Trophoblast cell (in vitro differentiated cells and primary cell): Measurements from ENCODE around the gene OPTC.

Source experiments
- DNase-seq, 2 donors: peaks; one replicate each; pipeline ENCODE4 v3.0.0-alpha.2; 2016
- H2AFZ ChIP-seq: 2 replicates; pipeline ENCODE4 v1.6.1; 2013; ENCODE audit warnings: low read length, moderate library complexity, mild to moderate bottlenecking; ENCODE audit not compliant: insufficient read depth, poor library complexity
- H2AK5ac ChIP-seq: 2 replicates; pipeline ENCODE4 v1.6.1; 2013; ENCODE audit warnings: mild to moderate bottlenecking, low read length
- H2BK120ac ChIP-seq: 2 replicates; pipeline ENCODE4 v1.6.1; 2013; ENCODE audit warnings: low read length, mild to moderate bottlenecking, moderate library complexity; ENCODE audit not compliant: insufficient read depth, poor library complexity
- H2BK12ac ChIP-seq: 2 replicates; pipeline ENCODE4 v1.6.1; 2013; ENCODE audit warnings: mild to moderate bottlenecking, low read length, moderate library complexity
- H2BK5ac ChIP-seq: 2 replicates; pipeline ENCODE4 v1.6.1; 2013; ENCODE audit warnings: low read length, low read depth, moderate library complexity, mild to moderate bottlenecking; ENCODE audit not compliant: poor library complexity
- H3K14ac ChIP-seq: 2 replicates; pipeline ENCODE4 v1.6.1; 2013; ENCODE audit warnings: mild to moderate bottlenecking, low read length
- H3K18ac ChIP-seq: 2 replicates; pipeline ENCODE4 v1.6.1; 2013; ENCODE audit warnings: mild to moderate bottlenecking, low read length
- H3K23ac ChIP-seq: 2 replicates; pipeline ENCODE4 v1.6.1; 2013; ENCODE audit warnings: low read length
- H3K27ac ChIP-seq: 2 replicates; pipeline ENCODE4 v1.5.1; 2013; ENCODE audit warnings: low read depth, mild to moderate bottlenecking, inconsistent platforms, low read length, moderate library complexity
- H3K27me3 ChIP-seq: 2 replicates; pipeline ENCODE4 v1.6.1; 2013; ENCODE audit warnings: inconsistent platforms, mild to moderate bottlenecking, low read length, moderate library complexity; ENCODE audit not compliant: insufficient read depth
- H3K36me3 ChIP-seq, 2 experiments: 1 replicate in 1 of 2; 2 replicates in 1 of 2; pipeline ENCODE4 v1.6.1; 2013; ENCODE audit warnings: low read length in 2 of 2, mild to moderate bottlenecking in 2 of 2, moderate library complexity in 1 of 2; ENCODE audit not compliant: insufficient read depth in 2 of 2, control insufficient read depth in 1 of 2
- H3K4ac ChIP-seq: 2 replicates; pipeline ENCODE4 v1.6.1; 2013; ENCODE audit warnings: low read depth, mild to moderate bottlenecking, low read length, moderate library complexity
- H3K4me1 ChIP-seq, 2 experiments: 1 replicate in 1 of 2; 2 replicates in 1 of 2; pipeline ENCODE4 v1.6.1; 2013; ENCODE audit warnings: low read length in 2 of 2, mild to moderate bottlenecking in 2 of 2, moderate library complexity in 1 of 2; ENCODE audit not compliant: insufficient read depth in 2 of 2, control insufficient read depth in 1 of 2
- H3K4me2 ChIP-seq: 2 replicates; pipeline ENCODE4 v1.6.1; 2013; ENCODE audit warnings: inconsistent platforms, mild to moderate bottlenecking, low read length, moderate library complexity
- H3K4me3 ChIP-seq: 2 replicates; pipeline ENCODE4 v1.5.1; 2013; ENCODE audit warnings: mild to moderate bottlenecking, low read depth, low read length, inconsistent platforms
- H3K79me1 ChIP-seq: one replicate; pipeline ENCODE4 v1.6.1; 2013; ENCODE audit warnings: low read length
- H3K79me2 ChIP-seq: 2 replicates; pipeline ENCODE4 v1.6.1; 2013; ENCODE audit warnings: low read length, mild to moderate bottlenecking; ENCODE audit not compliant: control insufficient read depth, insufficient read depth, poor library complexity
- H3K9ac ChIP-seq: 2 replicates; pipeline ENCODE4 v1.6.1; 2013; ENCODE audit warnings: mild to moderate bottlenecking, low read length
- H3K9me3 ChIP-seq: 2 replicates; pipeline ENCODE4 v1.6.1; 2013; ENCODE audit warnings: low read depth, mild to moderate bottlenecking, control low read depth, inconsistent platforms, low read length; ENCODE audit not compliant: insufficient read depth
- H4K12ac ChIP-seq: 2 replicates; pipeline ENCODE4 v1.6.1; 2013; ENCODE audit warnings: low read depth, mild to moderate bottlenecking, low read length, moderate library complexity
- H4K8ac ChIP-seq: 2 replicates; pipeline ENCODE4 v1.6.1; 2013; ENCODE audit warnings: low read depth, mild to moderate bottlenecking, low read length, moderate library complexity
- H4K91ac ChIP-seq: one replicate; pipeline ENCODE4 v1.6.1; 2013; ENCODE audit warnings: low read depth, mild to moderate bottlenecking, low read length, moderate library complexity
- WGBS: extraction: QIAGEN DNeasy Blood & Tissue Kit; methylation state at CpG from one replicate; pipeline ENCODE4 v1.1.7; 2013; ENCODE audit warnings: missing lambda C conversion rate; ENCODE audit not compliant: insufficient read length, insufficient coverage; ENCODE audit errors: extremely low coverage; 5-methylcytosine and 5-hydroxymethylcytosine counted together

Gene OPTC

GRCh38 chr1:203488539-203488938 lies 5.4 kb upstream of the OPTC start:
- WGBS = no CpG with 5 or more reads among the region's 7 CpGs
- no peak overlapping the region for H3K23ac ChIP-seq
- H3K4ac ChIP-seq = no peak overlapping the region

GRCh38 chr1:203490607-203491006 lies 3.3 kb upstream of the OPTC start:
- DNase-seq = no peak
- Histone ChIP-seq H4K8ac (no peak overlapping the region), H2BK5ac (no peak overlapping the region), H3K27me3 (no peaks in the 10 kb centered on the region), H3K4ac (no peak overlapping the region), H2BK120ac (no peak overlapping the region), H3K9ac (no peak overlapping the region), H3K23ac (no peak overlapping the region), H3K36me3 (no peaks in the 10 kb centered on the region), H3K27ac (no peak overlapping the region), H3K18ac (no peak overlapping the region), H3K4me3 (no peak overlapping the region), H3K4me1 (peaks cover 5 to 7% of the 10 kb centered on the region in 2 experiments), H4K12ac (no peak overlapping the region), H3K79me2 (peaks cover 2% of the 10 kb centered on the region), H3K14ac (no peak overlapping the region), H2AK5ac (no peak overlapping the region), H2AFZ (no peak overlapping the region), H3K9me3 (peaks cover 2% of the 10 kb centered on the region), H2BK12ac (no peak overlapping the region), H4K91ac (no peak overlapping the region), H3K4me2 (no peak overlapping the region), H3K79me1 (peaks cover 8% of the 10 kb centered on the region)
- no CpG with 5 or more reads among the region's 9 CpGs for WGBS

More at GRCh38 chr1:203488539-203488938, 5.4 kb upstream of the OPTC start:
- H3K18ac ChIP-seq = no peak overlapping the region
- no peak overlapping the region for H4K91ac ChIP-seq
- H3K9ac ChIP-seq = no peak overlapping the region
- no peak overlapping the region for H4K8ac ChIP-seq
- no peak overlapping the region for H3K27ac ChIP-seq
- no peak overlapping the region for H2AK5ac ChIP-seq
- H3K36me3 ChIP-seq = no peaks in the 10 kb centered on the region
- H3K4me1 ChIP-seq = peaks cover 5 to 7% of the 10 kb centered on the region in 2 experiments
- no peak overlapping the region for H3K4me3 ChIP-seq
- H2BK120ac ChIP-seq = no peak overlapping the region
- H3K9me3 ChIP-seq = peaks cover 2% of the 10 kb centered on the region
- H4K12ac ChIP-seq = no peak overlapping the region
- no peak overlapping the region for H2AFZ ChIP-seq
- peaks cover 2% of the 10 kb centered on the region for H3K79me2 ChIP-seq
- no peak overlapping the region for H2BK5ac ChIP-seq
- no peak overlapping the region for H3K14ac ChIP-seq
- no peak overlapping the region for H2BK12ac ChIP-seq
- no peaks in the 10 kb centered on the region for H3K27me3 ChIP-seq
- DNase-seq = no peak
- no peak overlapping the region for H3K4me2 ChIP-seq
- H3K79me1 ChIP-seq = peaks cover 8% of the 10 kb centered on the region

GRCh38 chr1:203491664-203492063 lies 2.3 kb upstream of the OPTC start:
- Histone ChIP-seq H3K9ac (no peak overlapping the region), H2AK5ac (no peak overlapping the region), H3K27ac (no peak overlapping the region), H3K79me2 (peaks cover 2% of the 10 kb centered on the region), H3K9me3 (peaks cover under 1% of the 10 kb centered on the region), H4K12ac (no peak overlapping the region), H3K79me1 (peaks cover 8% of the 10 kb centered on the region), H2BK12ac (no peak overlapping the region), H3K14ac (no peak overlapping the region), H2BK120ac (no peak overlapping the region), H3K4me1 (peaks cover 5 to 7% of the 10 kb centered on the region in 2 experiments), H3K4me2 (no peak overlapping the region), H3K4me3 (no peak overlapping the region), H3K36me3 (no peaks in the 10 kb centered on the region), H3K18ac (no peak overlapping the region), H2AFZ (no peak overlapping the region), H4K91ac (no peak overlapping the region), H2BK5ac (no peak overlapping the region), H3K27me3 (no peaks in the 10 kb centered on the region), H3K4ac (no peak overlapping the region), H3K23ac (no peak overlapping the region), H4K8ac (no peak overlapping the region)
- WGBS = no CpG with 5 or more reads among the region's 9 CpGs
- no peak for DNase-seq

- no peak overlapping the region for H2BK120ac ChIP-seq
- H3K9ac ChIP-seq = no peak overlapping the region
- no peaks in the 10 kb centered on the region for H3K9me3 ChIP-seq
- no peak overlapping the region for H3K27ac ChIP-seq
- no peak overlapping the region for H4K91ac ChIP-seq
- no CpG with 5 or more reads among the region's 8 CpGs for WGBS
- DNase-seq = no peak
- H3K4ac ChIP-seq = no peak overlapping the region
- H2AK5ac ChIP-seq = no peak overlapping the region
- no peak overlapping the region for H3K14ac ChIP-seq
- no peak overlapping the region for H2BK5ac ChIP-seq
- H3K18ac ChIP-seq = no peak overlapping the region
- H3K4me3 ChIP-seq = no peak overlapping the region
- H2AFZ ChIP-seq = no peak overlapping the region
- no peak overlapping the region for H2BK12ac ChIP-seq
- H3K27me3 ChIP-seq = no peaks in the 10 kb centered on the region
- H3K79me1 ChIP-seq = peaks cover 6% of the 10 kb centered on the region
- no peak overlapping the region for H4K8ac ChIP-seq
- no peaks in the 10 kb centered on the region for H3K36me3 ChIP-seq
- H4K12ac ChIP-seq = no peak overlapping the region
- H3K4me2 ChIP-seq = no peak overlapping the region
- peaks cover 2% of the 10 kb centered on the region for H3K79me2 ChIP-seq
- H3K4me1 ChIP-seq = peaks cover 3% of the 10 kb centered on the region in 2 experiments
- no peak overlapping the region for H3K23ac ChIP-seq
Measured at GRCh38 chr1:203492082-203492747, 1.7 kb upstream of the OPTC start.
